HG03575 (cell line): ENCODE data around the gene PRKG2.
"Not testable (repeated sequence)": the region's sequence is repeated elsewhere in the genome, so short reads cannot be mapped to it uniquely, and the experiment has no call there.

ENCODE experiments used
- ATAC-seq: cut with Tn5 transposase; IDR thresholded peaks from one replicate; pipeline ENCODE4 v1.9.1; 2021; ENCODE audit not compliant: unreplicated experiment, insufficient number of reproducible peaks, low FRiP score; ENCODE audit errors: extremely low read depth

PRKG2 gene

DNA sequence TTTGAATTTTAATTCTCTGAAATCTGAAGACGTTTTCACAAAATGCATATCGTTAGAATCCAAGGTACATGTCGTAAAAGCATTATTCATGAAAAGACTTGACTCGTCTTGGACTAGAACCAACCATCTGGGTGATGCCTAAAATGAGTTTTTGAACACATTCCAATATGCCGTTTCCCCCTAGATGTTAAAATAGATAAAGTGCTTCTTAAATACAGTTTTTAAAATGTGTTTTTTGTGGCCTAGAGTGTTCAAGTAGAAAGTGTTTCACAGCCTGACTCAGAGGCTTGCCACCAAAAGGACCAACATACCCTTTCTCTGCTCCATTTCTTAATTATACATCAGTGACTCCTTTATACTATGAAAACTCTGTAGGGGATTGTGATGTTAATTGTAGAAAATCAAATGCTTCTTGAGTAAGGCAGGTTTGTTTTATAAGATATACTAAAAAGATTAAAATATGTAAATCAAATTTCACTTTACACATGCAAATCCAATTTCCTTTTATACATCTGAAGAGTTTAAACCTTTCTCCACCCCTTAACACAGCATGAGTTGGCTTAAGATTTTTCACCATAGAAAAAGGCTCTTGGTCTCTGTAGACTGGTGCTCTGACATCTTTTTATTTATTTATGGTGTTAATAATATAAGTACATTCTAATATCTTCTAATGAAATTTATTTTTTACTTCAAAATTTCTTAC, 48.4 kb downstream of the PRKG2 start:
- no peak for ATAC-seq

DNA sequence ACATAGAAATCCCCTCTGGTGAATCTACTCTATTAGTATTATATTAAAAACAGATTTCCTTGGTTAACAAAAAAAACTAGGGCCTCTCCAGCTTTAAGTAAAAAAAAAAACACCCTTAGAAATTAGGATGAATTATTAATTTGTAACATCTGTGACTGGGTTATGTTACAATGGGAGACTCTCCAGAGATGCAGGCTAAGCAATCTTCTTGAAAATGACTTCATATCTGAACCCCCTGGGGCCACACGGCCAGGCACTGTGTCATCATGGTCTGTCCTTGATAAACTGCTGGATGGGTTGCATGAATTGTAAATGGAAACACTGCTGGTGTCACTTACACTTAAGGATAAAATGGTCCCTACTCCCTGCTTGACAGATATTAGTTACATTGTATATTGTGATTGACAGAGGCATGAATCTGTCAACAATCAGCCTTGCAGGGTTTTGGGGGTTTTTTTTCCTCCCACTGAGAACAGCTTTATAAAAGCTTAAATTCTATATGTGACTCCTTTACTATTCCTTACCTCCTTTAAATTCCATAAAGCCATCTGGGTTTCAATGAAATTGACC, 49.1 kb downstream of the PRKG2 start:
- ATAC-seq, result no peak

DNA sequence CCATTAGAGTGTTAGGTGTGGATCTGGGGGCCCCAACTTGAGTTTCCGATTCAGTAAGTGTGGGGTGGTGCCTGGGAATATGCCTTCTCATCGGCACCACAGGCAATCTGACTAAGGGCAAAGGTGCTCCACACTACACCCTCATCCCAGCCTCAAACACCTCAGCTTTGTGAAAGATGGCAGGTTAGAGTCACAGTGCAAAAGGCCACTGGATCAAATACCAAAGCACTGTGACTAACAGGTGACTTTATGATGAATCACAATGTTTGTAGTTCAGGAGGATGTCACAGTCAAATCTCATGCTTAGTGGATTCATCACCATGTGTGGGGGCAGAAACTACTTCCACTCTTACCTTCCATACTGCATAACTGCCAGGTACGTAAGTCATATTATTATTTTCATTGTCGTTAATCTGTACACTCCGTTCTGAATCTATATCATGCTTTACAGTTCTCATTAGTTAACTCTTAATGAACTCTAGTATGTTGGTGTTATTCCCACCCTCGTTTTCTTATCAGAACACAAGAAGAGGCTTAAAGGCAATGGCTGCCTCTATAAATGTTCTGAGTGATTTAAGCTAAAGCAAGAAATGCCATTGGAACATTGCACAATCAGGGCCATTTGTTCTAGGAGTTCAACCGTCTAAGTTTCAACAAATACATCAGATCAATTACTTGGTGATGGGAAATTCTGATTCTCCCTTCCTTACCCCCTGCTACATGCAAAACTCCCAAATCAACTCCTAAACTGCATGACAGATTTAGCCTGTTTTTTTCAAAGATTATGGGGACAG, 50.2 kb downstream of the PRKG2 start:
- ATAC-seq, result no peak

DNA sequence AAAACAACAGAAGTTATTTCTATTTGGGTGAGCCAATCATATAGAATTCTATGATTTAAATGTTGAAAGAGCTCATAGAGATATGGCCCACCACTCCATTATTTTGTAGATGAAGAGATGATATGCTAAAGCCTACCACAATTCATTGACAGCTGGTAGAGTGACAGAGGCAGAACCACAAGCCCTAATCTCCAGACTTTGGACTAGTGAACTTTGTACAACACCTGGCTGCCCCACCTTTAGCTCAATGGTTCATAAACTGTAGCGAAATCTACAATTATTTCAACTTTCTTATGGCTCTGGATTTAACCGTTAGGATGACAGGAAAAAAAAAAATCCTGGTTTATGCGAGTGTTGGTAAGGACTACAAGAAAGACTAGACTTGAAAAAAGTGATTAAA, 50.9 kb downstream of the PRKG2 start:
- ATAC-seq, result no peak

DNA sequence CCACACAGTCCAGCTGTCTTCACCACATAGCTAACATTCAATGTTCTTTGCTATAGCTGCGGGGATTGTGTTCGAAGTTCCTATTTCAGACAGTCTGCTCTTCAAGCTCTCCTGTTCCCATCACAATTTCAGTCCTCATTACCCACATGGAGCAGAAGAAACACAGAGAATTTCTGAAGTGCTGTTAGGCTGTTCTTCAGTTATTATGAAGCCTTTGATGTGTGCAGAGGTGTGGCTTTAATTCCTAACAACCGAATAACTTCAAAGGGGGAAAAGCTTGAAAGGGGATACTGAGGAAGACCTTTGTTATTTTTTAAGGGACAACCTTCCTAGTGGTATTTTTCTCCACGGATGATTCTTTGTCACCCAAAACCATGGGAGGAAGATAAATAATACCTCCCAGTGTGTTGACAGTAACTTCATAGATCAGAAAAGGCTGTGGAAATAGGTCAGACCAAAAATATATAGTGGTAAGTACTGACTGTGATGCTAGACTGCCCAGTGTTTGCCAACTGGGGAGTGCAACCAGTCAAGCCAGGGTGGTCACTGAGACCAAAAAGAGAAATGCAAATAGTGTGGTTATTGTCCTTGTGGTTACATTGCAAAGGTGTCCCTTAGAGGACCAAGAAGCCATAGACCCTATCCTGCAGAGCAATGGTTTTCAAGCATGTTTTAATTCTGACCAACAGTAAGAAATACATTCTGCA, 52.1 kb downstream of the PRKG2 start:
- no peak for ATAC-seq

DNA sequence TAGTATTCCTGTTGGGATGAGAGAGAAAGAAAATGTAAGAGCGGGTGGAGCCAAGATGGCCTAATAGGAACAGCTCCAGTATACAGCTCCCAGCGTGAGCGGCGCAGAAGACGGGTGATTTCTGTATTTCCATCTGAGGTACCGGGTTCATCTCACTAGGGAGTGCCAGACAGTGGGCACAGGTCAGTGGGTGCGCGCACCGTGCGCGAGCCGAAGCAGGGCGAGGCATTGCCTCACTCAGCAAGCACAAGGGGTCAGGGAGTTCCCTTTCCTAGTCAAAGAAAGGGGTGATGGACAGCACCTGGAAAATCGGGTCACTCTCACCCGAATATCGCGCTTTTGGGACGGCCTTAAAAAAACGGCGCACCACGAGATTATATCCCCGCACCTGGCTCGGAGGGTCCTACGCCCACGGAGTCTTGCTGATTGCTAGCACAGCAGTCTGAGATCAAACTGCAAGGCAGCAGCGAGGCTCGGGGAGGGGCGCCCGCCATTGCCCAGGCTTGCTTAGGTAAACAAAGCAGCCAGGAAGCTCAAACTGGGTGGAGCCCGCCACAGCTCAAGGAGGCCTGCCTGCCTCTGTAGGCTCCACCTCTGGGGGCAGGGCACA, 61.2 kb downstream of the PRKG2 start:
- ATAC-seq, result not testable (repeated sequence)

DNA sequence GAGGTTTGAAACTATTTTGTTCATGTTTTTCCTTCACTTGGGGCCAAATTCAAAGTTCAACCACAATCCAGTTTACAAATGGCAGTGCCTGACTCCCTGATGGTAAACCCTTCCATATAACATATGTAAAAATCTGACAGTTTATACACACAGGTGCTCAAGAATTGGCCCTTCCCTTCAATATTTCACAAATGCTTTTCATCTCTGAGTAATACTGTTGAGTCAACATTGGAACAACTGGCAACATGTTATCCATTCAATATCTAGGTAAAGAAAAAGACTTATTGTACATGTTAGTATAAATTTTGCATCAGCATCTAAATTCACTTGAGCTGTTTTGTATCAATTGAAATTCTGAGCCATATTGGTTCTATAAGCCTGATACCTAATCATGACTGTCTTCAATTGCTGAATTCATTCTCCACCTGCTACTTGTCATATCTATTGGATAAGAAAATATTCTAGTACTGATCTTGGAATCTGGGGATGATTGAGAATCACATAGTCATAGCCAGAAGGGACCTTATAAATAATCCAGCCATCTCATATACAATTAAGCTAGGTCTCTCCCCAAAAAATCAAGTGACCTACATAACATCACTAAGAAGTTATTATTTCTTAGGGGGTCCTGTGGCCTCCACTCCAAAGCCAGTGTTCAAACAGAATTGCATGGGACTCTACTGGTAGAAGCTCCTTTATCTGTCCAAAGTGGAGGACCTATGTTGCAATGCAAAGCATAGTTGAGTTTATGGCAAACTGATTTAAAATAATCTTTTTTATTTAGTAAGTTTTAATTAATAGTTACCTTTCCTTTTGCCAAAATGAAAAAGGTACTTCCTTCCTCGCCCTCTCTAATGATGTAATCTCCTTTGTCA, 61.9 kb downstream of the PRKG2 start:
- no peak for ATAC-seq

DNA sequence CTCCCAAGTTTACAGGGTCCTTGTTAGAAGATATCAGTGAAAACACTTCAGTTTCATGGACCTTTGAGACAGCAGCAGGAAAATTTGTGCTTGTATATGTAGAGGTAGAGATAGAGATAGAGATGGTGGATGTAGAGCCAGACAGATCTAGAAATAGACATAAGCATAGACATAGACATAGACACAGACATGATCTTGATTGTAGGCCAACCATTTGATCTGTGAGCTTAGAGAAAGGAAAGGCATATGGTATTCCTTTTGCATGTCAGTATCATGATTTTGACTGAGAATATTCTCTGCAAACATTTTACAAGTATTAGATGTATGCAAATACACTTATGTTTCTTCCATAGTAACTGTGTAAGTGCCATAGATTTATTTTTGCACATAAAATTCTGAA, 65.0 kb downstream of the PRKG2 start:
- no peak for ATAC-seq

DNA sequence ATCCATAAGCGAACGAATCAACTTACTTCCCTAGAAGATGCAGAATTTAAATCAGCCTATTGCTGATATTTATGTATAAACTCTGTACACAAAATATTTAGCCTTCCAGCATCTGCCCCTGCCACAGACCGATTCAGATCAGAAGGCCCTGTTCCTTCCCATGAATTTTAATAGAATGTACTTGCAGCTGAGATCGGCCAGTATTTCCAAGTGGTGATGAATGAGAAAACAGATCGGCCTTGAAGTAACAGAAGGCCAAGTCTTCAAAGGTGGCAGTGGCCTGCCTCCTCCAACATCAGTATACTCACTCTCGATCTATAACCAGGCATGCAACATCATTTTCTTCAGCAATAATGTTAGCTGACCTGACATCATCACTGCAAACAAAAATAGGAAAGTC, 66.4 kb downstream of the PRKG2 start:
- no peak for ATAC-seq

DNA sequence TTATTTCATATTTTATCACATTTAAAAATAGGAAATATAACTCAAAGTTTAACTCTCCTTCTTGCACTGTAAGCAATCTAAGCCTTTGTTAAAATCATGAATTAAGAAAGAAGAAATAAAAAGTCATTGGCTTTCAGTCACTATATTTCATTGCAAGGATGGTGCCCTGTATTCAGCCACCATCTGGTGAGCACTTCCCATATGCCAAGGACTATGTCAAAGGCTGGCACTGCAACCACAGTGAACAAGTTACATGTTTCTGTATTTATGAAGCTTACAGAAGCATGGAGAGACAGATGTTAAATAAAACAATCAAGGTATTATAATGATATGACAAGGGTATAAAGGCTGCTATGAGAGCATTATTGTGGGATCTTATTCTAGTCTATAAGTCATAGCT, 68.6 kb downstream of the PRKG2 start:
- ATAC-seq, result no peak

DNA sequence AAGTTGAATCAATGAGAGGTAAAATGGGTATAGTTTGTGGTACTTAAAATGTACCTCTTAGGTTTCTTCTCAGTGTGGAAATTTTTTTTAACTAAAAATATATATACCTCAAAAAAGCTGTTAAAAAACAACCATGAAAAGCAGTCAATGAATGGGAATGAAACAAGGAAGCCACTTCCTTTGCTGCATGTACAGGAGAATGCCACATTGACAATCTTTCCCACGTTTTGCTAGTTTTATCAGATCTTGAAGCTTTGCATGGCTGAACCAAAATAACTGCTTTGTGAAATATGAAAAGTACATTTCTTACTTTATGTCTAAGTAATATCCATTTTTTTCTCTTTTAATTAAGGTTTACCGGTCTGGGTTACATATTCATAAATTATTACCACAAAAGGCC, 71.8 kb downstream of the PRKG2 start:
- ATAC-seq, result no peak

DNA sequence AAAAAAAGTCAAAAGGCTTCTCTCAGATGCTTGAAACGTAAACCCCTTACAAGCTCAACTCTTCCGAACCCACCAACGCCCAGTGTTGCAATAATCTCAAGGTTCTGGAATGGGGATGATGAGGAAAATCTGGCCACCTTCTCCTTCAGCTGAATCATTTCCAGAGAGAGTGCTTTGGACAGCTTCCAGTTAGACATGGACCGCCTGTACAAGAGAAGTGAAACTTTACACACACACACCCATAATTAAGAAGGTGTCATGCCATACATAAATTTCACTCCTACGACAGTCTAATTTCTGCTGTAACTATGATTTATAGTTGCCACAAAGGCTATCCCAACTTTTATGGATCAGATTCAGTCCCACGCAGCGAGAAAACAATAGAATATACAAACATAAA, 72.3 kb downstream of the PRKG2 start:
- no peak for ATAC-seq

DNA sequence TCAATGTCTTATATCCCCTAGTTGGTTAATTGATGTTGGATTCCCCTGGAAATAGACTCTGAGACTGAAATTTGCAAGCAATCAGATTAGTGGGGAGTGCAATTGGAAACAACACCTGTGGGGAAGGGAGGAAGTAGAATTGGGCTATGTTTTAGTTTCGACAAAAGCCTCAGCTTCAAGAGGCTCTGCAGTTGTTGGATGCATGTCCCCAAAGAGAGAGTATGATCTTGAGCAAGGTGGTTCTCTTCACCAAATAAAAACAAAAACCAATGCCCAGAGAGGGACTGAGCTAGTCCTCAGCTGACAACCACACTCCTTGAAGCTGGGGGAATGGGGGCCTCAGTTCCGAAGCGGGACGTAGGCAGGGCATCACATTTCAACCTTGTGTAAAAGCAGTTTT, 77.1 kb downstream of the PRKG2 start:
- ATAC-seq, result no peak

DNA sequence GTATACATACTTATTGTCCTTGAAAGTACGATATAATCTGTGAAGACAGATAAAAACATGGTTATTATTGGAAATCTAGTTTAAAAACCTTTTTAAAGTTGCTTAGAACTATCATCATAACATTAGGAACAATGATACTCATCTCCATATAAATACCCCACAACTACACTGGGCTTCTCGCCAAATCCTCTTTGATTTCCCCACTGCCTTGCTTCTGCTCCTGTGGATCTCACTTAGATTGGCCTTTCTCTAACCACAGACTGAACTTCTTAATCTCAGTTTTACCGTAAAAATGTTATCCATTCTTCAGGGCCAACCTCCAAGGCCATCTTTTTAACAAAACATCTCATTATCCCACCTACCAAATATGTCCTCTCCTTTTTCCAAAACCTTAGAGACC, 77.6 kb downstream of the PRKG2 start:
- ATAC-seq, result no peak

DNA sequence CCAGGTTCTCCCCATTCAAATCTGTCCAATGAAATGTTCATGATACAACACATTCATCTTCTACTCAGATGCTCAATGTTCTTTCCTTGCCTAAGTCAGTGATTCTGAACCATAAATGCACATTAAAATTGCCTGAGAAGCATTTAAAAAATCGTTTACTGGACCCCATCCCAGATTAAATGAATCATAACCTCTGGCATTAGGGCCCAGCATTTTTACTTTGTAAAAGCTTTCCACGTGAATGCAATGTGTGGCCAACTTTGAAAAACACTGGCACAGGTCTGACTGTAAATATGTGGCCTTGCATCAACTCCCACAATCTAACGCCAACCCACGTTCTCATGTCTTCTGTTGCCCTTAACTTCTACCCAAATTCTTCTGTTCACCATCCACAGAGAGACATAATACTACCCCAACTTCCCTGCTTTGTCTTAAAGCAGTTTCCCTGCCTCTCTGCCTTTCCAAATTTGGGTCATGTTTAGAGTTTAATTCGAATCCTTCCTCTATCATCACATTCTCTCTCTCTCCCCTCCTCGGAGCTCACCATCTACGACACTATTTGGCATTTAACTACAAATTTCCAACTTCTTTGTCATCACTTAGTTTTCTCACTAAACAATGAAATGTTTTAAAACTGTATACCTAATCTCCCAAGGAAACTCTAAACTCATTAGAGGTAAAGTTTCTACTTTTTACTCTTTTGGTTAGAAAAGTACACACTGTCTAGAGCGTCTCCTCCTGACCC, 78.7 kb downstream of the PRKG2 start:
- ATAC-seq, result no peak

DNA sequence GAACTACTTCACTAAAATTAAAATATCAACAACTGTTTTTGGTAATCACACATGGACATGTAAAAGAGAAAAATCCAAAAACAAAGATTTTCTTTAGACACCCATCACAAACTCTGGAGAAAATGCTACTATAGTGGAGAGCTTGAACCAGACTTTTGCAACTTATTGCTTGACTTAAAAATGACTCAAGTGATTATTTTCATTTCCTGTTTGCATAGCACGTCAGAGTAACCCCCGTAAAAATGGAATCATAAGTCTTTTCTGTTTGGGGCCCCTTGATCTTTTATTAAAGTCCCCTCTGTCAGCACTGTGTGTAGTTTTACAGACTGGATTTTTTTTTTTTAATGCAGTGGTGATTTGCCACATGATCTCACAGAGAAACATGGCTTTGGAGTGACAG, 79.5 kb downstream of the PRKG2 start:
- ATAC-seq, result no peak

DNA sequence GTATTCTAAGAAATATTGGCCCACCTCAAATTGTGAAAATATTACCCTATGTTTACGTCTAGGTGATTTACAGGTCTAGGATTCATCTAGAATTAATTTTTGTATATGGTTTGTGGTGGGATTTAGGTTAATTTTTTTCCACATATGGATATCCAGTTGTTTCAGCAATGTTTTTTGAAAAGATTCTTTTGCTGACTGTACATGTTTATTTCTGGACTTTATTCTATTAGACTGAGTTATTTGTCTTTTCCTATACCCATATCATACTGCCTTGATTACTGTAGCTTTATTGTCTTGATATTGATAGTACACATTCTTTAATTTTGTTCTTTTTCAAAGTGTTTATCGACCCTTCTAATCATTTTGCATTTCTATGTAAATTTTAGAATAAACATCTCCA, 83.5 kb downstream of the PRKG2 start:
- ATAC-seq, result no peak

DNA sequence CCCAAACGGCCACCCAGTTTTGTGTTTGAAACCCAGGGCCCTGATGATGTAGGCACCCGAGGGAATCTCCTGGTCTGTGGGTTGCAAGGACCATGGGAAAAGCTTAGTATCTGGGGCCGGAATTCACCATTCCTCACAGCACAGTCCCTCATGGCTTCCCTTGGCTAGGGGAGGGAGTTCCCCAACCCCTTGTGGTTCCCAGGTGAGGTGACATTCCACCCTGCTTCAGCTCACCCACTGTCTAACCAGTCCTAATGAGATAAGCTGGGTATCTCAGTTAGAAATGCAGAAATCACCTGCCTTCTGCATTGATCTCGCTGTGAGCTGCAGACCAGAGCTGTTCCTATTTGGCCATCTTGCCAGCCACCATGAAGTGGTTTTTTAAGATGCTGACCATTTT, 84.0 kb downstream of the PRKG2 start:
- ATAC-seq, result no peak
